RWPE1 (cell line): ENCODE results near the gene YTHDC2.
A peak's percentile ranks its signal among the peaks of the same experiment; 100 is the strongest.

Experiments used
- CTCF ChIA-PET: fragments of 350-600 bp; sonication (Branson Sonifier 250); formaldehyde crosslinking; extraction: SDS; loops from one replicate; lab custom pipeline; 2021; lab: Yijun Ruan, JAX
- POLR2A ChIA-PET: fragments of 400-600 bp; formaldehyde crosslinking; extraction: SDS; loops from one replicate; lab custom pipeline; 2020; ENCODE audit warnings: antibody characterized with exemption; ENCODE audit not compliant: low non-redundant PET; lab: Yijun Ruan, JAX
- DNase-seq: peaks from one replicate; pipeline ENCODE4 v3.0.0; 2012; ENCODE audit warnings: low spot score
- H3K27ac ChIP-seq: fragments of 450-650 bp; 2 replicates; pipeline ENCODE4 v1.5.1; 2017
- TF ChIP-seq, protein P1 (sequence below): fragments of 450-650 bp; conservative IDR thresholded peaks from 2 replicates; pipeline ENCODE4 v1.5.1; 2017; ENCODE audit warnings: low read depth, mild to moderate bottlenecking

YTHDC2 gene

DNA sequence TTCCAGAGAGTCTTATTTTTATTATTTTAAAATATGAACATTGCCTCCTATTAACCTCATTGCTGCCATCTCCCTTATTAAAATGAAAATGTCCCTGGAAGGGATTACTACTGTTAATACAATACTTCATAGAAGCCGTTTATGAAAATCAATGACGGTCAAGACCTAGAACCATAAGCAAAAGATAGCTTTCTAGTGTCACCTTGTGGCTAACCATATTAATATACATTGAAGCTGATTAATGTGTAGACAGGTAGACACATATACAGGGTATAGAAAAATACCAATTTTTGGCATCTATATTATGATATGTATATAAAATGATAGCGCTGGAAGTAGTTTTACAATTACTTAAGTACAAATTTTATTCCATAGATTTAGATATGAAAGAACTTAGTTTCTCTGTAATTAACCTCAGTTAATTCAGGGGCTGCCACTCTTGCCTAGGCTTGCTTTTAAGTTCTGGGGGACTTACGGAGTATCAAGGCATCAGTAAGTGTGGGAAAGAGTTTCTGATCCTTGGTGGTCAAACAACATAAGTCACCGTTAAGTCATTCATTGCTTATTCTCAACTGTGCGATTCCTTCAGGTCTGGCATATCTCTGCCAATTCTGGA, 2.5 kb upstream of the YTHDC2 start:
- ChIA-PET CTCF (interaction anchor here (0.6 to 2.6 kb wide), 18 partner anchors 9 to 521 kb away, joined by 3 to 50 read pairs (median 4); no protein-coding TSS in a partner anchor), POLR2A (no interaction called here)
- no peak overlapping the region for H3K27ac ChIP-seq

DNA sequence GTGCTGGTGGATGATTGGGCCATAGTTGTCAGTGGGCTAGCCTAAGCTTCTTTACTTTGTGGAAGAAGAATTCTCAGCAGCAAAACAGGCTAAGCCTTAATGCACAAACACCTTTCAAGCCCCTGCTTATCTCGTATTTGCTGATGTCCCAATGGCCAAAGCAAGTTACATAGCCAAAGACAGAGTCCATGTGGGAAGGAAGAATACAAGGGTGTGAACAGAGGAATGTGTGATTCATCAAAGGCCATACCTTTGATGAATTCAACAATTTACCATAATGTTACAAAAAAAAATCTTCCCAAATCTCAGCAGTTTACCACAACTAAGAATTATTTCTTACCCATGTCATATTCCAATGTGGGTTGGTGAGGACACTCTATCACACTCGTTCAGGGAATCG, 1.2 kb upstream of the YTHDC2 start:
- TF ChIP-seq, protein P1, sequence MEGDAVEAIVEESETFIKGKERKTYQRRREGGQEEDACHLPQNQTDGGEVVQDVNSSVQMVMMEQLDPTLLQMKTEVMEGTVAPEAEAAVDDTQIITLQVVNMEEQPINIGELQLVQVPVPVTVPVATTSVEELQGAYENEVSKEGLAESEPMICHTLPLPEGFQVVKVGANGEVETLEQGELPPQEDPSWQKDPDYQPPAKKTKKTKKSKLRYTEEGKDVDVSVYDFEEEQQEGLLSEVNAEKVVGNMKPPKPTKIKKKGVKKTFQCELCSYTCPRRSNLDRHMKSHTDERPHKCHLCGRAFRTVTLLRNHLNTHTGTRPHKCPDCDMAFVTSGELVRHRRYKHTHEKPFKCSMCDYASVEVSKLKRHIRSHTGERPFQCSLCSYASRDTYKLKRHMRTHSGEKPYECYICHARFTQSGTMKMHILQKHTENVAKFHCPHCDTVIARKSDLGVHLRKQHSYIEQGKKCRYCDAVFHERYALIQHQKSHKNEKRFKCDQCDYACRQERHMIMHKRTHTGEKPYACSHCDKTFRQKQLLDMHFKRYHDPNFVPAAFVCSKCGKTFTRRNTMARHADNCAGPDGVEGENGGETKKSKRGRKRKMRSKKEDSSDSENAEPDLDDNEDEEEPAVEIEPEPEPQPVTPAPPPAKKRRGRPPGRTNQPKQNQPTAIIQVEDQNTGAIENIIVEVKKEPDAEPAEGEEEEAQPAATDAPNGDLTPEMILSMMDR, result no peak
- DNase-seq, result no peak
- POLR2A ChIA-PET, result no interaction called here
- H3K27ac ChIP-seq, result no peak overlapping the region
- CTCF ChIA-PET, result interaction anchor here (1.0 to 2.0 kb wide), 2 partner anchors 133 to 175 kb away, joined by 6 to 7 read pairs; no protein-coding TSS in a partner anchor

More for the DNA sequence above, 2.5 kb upstream of the YTHDC2 start:
- TF ChIP-seq, protein P1, result peak; percentile 90
- peak; percentile 53 for DNase-seq

DNA sequence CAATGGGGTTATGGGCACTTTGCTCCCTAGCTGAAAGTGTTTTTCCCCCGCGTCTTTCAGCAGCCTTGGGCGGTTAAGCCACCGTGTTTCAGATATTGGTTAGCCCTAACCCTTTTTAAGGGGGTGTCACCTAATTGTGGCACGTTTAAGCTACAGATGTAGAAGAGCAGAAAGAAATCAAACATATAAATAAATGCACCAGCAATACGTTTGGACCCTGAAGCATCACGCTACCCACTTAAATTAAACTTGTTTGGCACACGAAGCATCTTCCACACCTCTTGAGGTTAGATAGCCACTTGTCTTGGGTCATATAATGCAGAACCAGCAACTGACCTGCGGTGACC, 768 bp downstream of the YTHDC2 start:
- ChIA-PET POLR2A (interaction anchor here (0.6 kb wide), 1 partner anchor 312 kb away, joined by 7 read pairs; no protein-coding TSS in a partner anchor), CTCF (interaction anchor here (0.7 to 1.8 kb wide), 6 partner anchors 9 to 518 kb away, joined by 3 to 5 read pairs (median 3); no protein-coding TSS in a partner anchor)
- TF ChIP-seq, protein P1, result no peak
- DNase-seq, result no peak
- H3K27ac ChIP-seq, result peak overlapping the region; percentile 78

DNA sequence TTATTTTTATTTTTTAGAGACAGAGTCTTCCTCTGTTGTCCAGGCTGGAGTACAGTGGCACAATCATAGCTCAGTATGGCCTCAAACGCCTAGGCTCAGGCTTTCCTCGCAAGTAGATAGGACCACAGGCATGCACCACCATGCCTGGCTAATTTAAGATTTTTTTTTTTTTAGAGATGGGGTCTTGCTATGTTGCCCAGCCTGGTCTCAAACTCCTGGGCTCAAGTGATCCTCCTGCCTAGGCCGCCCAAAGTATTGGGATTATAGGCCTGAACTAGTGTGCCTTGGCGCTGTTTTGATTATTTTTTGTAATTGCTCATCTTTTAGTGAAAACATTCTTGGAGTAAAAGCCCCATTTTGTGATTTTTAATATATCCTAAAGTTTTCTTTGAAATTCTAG, 5.4 kb downstream of the YTHDC2 start:
- DNase-seq, result no peak
- ChIA-PET CTCF (no interaction called here), POLR2A (no interaction called here)
- TF ChIP-seq, protein P1, result no peak
- no peak overlapping the region for H3K27ac ChIP-seq

DNA sequence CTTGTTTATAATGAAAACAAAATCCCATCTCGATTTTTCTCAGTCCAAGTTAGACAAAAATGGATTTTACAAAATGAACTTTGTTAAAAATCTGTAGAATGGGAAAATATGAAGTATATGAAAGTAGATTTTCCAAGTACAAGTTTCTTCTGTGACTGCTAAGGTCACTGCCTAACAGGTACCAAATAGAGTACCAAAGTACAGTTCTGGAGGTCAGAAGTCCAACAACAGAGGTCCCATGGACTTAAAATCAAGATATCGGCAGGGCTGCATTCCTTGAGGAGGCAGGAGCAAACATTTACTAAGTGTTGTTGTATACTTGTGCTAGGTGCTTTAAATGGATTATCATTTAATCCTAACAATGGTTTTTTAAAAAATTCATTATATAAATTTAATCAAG, 5.9 kb downstream of the YTHDC2 start:
- no peak overlapping the region for H3K27ac ChIP-seq
- CTCF ChIA-PET, result no interaction called here
- POLR2A ChIA-PET, result no interaction called here
- TF ChIP-seq, protein P1, result no peak
- no peak for DNase-seq

DNA sequence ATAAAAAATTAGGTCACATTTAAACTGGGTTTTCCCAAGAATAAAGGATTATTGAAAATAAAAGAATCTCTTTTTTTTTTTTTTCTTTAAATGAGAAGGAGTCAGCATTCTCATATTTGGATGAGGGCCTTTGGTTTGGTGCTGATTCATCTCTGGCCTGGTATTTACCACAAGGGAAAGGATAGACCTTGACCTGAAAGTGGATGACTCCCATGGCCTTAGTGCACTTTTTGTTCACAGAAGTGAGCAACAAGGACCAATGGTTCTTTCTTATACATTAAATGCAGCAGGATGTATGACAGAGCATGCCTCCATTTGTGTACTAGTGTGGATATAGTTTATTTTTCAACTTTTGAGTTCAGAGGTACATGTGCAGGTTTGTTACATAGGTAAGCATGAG, 6.9 kb downstream of the YTHDC2 start:
- no peak for DNase-seq

More for the DNA sequence above, 6.9 kb downstream of the YTHDC2 start:
- CTCF ChIA-PET, result interaction anchor here (0.7 kb wide), 1 partner anchor 25 kb away, joined by 4 read pairs; no protein-coding TSS in a partner anchor
- TF ChIP-seq, protein P1, result no peak
- no peak overlapping the region for H3K27ac ChIP-seq
- POLR2A ChIA-PET, result no interaction called here
